GM12878 (cell line): ENCODE measurements around the gene MAST3. TPM values are rescaled to one million over a fixed set of nuclear protein-coding genes. Genes with fewer than 3 reads are reported as not detected.

Experiments
- BCL11A ChIP-seq: IDR thresholded peaks from 2 replicates; pipeline ENCODE4 v1.6.1; 2011; ENCODE audit warnings: low read depth, low read length
- CBFB ChIP-seq: IDR thresholded peaks from 2 replicates; pipeline ENCODE4 v1.6.1; 2016; ENCODE audit warnings: antibody characterized with exemption, low read depth
- CBX3 ChIP-seq: fragments of 200-600 bp; sonication (generic); IDR thresholded peaks from 2 replicates; pipeline ENCODE4 v1.6.1; 2016; ENCODE audit warnings: low read depth, borderline replicate concordance
- KLF5 ChIP-seq: fragments of 450-650 bp; IDR thresholded peaks from 2 replicates; pipeline ENCODE4 v1.6.1; 2014; ENCODE audit warnings: mild to moderate bottlenecking; ENCODE audit not compliant: partially characterized antibody
- MTA3 ChIP-seq: IDR thresholded peaks from 2 replicates; pipeline ENCODE4 v1.6.1; 2012; ENCODE audit warnings: low read length, inconsistent platforms, borderline replicate concordance
- NFXL1 ChIP-seq: fragments of 450-650 bp; IDR thresholded peaks from 2 replicates; pipeline ENCODE4 v1.6.1; 2017; ENCODE audit warnings: antibody characterized with exemption, mild to moderate bottlenecking, borderline replicate concordance
- NRF1 ChIP-seq: conservative IDR thresholded peaks from 2 replicates; pipeline ENCODE4 v1.6.1; 2011; ENCODE audit warnings: mild to moderate bottlenecking, low read depth, low read length, improper control_type of control experiment
- PAX8 ChIP-seq: fragments of 450-650 bp; IDR thresholded peaks from 2 replicates; pipeline ENCODE4 v1.6.1; 2017; ENCODE audit warnings: mild to moderate bottlenecking, moderate library complexity
- RB1 ChIP-seq: fragments of 450-650 bp; formaldehyde crosslinking; IDR thresholded peaks from 2 replicates; pipeline ENCODE4 v1.6.1; 2017; ENCODE audit warnings: mild to moderate bottlenecking, borderline replicate concordance
- RBBP5 ChIP-seq: fragments of 200-600 bp; sonication (generic); conservative IDR thresholded peaks from 2 replicates; pipeline ENCODE4 v1.6.1; 2016
- RELA ChIP-seq: fragments of 450-650 bp; IDR thresholded peaks from 2 replicates; pipeline ENCODE4 v1.8.0; 2014; ENCODE audit warnings: borderline replicate concordance; ENCODE audit not compliant: partially characterized antibody
- SMARCA5 ChIP-seq: fragments of 450-650 bp; IDR thresholded peaks from 2 replicates; pipeline ENCODE4 v1.6.1; 2017; ENCODE audit warnings: mild to moderate bottlenecking
- STAT1 ChIP-seq: fragments of 450-650 bp; conservative IDR thresholded peaks from 2 replicates; pipeline ENCODE4 v1.6.1; 2014; ENCODE audit warnings: antibody characterized with exemption, mild to moderate bottlenecking
- YY1 ChIP-seq: IDR thresholded peaks from 2 replicates; pipeline ENCODE4 v1.6.1; 2011; ENCODE audit warnings: low read depth, mild to moderate bottlenecking, low read length
- ZNF24 ChIP-seq: fragments of 450-650 bp; IDR thresholded peaks from 2 replicates; pipeline ENCODE4 v1.6.1; 2017; ENCODE audit warnings: antibody characterized with exemption, mild to moderate bottlenecking
- ZSCAN29 ChIP-seq: fragments of 450-650 bp; IDR thresholded peaks from 2 replicates; pipeline ENCODE4 v1.6.1; 2017; ENCODE audit warnings: mild to moderate bottlenecking, moderate library complexity
- polyA plus RNA-seq, 11 experiments: library from polyadenylated mRNA; depleted of rRNA in 4 of 11; unstranded in 6 of 11; stranded (reverse) in 5 of 11; fragments of >200 nt; fragmentation: Nextera tagmentation in 4 of 11; fragmentation: Illumina TruSeq in 1 of 11; extraction: Ambion mirVana in 4 of 11; extraction: Trizol in 1 of 11; gene quantifications; 1 replicate in 1 of 11; 2 replicates in 10 of 11; pipeline versions ENCODE4 v1.2.1 to v1.2.3, GENCODE V29; 2011 to 2016; ENCODE audit warnings: inconsistent platforms in 2 of 11, missing spikeins in 2 of 11, low read depth in 1 of 11
- total RNA-seq, 4 experiments: library from RNA; depleted of rRNA in 3 of 4; stranded (reverse); fragments of >200 nt in 3 of 4; fragmentation: Illumina TruSeq in 1 of 4; extraction: Trizol in 1 of 4; gene quantifications; 2 replicates each; pipeline versions ENCODE4 v1.2.1 to v1.2.3, GENCODE V29; 2013 to 2021
- TF ChIP-seq, protein P1 (sequence below): fragments of 450-650 bp; IDR thresholded peaks from 2 replicates; pipeline ENCODE4 v1.6.1; 2016; ENCODE audit warnings: mild to moderate bottlenecking
- TF ChIP-seq, protein P2 (sequence below): fragments of 450-650 bp; IDR thresholded peaks from 2 replicates; pipeline ENCODE4 v1.6.1; 2016; ENCODE audit warnings: mild to moderate bottlenecking, moderate library complexity, borderline replicate concordance
- TF ChIP-seq, protein P3 (sequence below): fragments of 450-650 bp; formaldehyde crosslinking; IDR thresholded peaks from 2 replicates; pipeline ENCODE4 v1.5.0; 2022; ENCODE audit warnings: mild to moderate bottlenecking, missing genetic modification characterization

Gene MAST3
- total and polyA plus RNA-seq, 10 of the 15 experiments (the other 5 are each of a cell fraction or from before 2014, with no cell fraction given), result 3.0 to 22.2 (median 7.5) TPM

DNA sequence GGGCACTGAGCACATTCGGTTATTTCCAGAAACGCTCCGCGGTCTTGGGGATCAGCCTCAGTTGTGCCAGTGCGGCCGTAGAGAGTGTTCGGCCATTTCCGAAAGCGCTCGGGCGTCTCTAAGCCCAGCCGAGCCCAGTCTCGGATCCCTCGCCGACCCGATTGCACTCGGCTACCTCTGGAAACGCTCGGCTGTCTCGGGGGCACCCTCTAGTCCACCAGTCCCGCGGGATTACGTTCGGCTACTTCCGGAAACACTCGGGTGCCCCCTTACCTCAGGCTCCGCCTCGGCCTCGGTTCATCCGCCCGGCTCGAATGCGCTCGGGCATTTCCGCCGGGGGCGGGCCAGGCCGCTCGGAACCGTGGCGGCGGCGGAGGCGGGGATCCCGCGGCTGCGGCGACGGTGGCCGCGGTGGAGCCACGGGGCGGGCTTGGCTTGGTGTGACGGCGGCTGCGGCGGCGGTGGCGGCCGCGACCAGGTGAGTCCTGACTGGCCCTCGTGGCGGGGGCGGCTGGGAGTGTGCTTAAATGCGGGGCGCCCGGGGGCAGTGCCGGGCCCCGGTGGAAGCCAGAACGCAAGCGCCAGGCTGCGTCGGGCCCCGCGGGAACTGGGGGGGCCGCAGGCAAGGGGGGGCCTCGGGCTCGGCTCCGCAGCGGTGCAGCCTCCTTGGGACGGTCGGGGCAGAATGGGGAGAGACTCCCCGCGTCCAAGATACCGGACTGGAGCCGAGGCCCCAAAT is 55.4 kb downstream of the MAST3 start, which contains the start of gene PIK3R2 (continued):
- TF ChIP-seq, protein P1, sequence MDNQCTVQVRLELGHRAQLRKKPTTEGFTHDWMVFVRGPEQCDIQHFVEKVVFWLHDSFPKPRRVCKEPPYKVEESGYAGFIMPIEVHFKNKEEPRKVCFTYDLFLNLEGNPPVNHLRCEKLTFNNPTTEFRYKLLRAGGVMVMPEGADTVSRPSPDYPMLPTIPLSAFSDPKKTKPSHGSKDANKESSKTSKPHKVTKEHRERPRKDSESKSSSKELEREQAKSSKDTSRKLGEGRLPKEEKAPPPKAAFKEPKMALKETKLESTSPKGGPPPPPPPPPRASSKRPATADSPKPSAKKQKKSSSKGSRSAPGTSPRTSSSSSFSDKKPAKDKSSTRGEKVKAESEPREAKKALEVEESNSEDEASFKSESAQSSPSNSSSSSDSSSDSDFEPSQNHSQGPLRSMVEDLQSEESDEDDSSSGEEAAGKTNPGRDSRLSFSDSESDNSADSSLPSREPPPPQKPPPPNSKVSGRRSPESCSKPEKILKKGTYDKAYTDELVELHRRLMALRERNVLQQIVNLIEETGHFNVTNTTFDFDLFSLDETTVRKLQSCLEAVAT, result no peak
- TF ChIP-seq RBBP5 (no peak), NFXL1 (no peak), CBX3 (no peak), MTA3 (no peak), ZSCAN29 (peak; percentile 76), PAX8 (no peak), YY1 (peak; percentile 1; the same call in 1 of the 2 replicates), CBFB (no peak), RELA (peak; percentile 29), RB1 (peak; percentile 74), KLF5 (no peak), ZNF24 (peak; percentile 76), STAT1 (0 out of 2 replicates have a peak, but pooled peaks have one; percentile 62), SMARCA5 (peak; percentile 87; the same call in 1 of the 2 replicates), NRF1 (no peak), BCL11A (no peak)
- TF ChIP-seq, protein P2, sequence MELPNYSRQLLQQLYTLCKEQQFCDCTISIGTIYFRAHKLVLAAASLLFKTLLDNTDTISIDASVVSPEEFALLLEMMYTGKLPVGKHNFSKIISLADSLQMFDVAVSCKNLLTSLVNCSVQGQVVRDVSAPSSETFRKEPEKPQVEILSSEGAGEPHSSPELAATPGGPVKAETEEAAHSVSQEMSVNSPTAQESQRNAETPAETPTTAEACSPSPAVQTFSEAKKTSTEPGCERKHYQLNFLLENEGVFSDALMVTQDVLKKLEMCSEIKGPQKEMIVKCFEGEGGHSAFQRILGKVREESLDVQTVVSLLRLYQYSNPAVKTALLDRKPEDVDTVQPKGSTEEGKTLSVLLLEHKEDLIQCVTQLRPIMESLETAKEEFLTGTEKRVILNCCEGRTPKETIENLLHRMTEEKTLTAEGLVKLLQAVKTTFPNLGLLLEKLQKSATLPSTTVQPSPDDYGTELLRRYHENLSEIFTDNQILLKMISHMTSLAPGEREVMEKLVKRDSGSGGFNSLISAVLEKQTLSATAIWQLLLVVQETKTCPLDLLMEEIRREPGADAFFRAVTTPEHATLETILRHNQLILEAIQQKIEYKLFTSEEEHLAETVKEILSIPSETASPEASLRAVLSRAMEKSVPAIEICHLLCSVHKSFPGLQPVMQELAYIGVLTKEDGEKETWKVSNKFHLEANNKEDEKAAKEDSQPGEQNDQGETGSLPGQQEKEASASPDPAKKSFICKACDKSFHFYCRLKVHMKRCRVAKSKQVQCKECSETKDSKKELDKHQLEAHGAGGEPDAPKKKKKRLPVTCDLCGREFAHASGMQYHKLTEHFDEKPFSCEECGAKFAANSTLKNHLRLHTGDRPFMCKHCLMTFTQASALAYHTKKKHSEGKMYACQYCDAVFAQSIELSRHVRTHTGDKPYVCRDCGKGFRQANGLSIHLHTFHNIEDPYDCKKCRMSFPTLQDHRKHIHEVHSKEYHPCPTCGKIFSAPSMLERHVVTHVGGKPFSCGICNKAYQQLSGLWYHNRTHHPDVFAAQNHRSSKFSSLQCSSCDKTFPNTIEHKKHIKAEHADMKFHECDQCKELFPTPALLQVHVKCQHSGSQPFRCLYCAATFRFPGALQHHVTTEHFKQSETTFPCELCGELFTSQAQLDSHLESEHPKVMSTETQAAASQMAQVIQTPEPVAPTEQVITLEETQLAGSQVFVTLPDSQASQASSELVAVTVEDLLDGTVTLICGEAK, result no peak
- TF ChIP-seq, protein P3, sequence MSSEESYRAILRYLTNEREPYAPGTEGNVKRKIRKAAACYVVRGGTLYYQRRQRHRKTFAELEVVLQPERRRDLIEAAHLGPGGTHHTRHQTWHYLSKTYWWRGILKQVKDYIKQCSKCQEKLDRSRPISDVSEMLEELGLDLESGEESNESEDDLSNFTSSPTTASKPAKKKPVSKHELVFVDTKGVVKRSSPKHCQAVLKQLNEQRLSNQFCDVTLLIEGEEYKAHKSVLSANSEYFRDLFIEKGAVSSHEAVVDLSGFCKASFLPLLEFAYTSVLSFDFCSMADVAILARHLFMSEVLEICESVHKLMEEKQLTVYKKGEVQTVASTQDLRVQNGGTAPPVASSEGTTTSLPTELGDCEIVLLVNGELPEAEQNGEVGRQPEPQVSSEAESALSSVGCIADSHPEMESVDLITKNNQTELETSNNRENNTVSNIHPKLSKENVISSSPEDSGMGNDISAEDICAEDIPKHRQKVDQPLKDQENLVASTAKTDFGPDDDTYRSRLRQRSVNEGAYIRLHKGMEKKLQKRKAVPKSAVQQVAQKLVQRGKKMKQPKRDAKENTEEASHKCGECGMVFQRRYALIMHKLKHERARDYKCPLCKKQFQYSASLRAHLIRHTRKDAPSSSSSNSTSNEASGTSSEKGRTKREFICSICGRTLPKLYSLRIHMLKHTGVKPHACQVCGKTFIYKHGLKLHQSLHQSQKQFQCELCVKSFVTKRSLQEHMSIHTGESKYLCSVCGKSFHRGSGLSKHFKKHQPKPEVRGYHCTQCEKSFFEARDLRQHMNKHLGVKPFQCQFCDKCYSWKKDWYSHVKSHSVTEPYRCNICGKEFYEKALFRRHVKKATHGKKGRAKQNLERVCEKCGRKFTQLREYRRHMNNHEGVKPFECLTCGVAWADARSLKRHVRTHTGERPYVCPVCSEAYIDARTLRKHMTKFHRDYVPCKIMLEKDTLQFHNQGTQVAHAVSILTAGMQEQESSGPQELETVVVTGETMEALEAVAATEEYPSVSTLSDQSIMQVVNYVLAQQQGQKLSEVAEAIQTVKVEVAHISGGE (CRISPR knock-in tag), result no peak
